ENCODE data around the gene TAF6.
"Not testable (repeated sequence)": the region's sequence is repeated elsewhere in the genome, so short reads cannot be mapped to it uniquely, and the experiment has no call there.

Gene TAF6

DNA sequence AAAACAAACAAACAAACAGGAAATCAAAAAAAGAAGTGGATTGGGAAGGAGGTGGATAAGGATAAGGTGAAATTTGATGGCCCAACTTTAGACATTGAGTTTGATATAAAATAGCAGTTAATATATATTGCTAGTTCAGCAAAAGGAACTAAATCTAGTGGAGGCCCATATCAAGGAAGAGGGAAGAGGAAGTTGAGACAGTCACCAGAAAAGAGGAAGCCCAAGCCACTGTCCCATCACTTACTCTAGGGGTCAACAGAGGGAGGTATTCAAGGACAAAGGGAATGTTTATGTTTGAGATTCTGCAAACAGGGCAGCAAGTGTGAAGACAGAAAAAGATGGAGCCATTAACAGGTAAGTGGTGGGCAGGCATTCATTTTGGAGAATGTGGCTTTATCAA is 33.2 kb upstream of the TAF6 start:
- TF ChIP-seq, protein P1, sequence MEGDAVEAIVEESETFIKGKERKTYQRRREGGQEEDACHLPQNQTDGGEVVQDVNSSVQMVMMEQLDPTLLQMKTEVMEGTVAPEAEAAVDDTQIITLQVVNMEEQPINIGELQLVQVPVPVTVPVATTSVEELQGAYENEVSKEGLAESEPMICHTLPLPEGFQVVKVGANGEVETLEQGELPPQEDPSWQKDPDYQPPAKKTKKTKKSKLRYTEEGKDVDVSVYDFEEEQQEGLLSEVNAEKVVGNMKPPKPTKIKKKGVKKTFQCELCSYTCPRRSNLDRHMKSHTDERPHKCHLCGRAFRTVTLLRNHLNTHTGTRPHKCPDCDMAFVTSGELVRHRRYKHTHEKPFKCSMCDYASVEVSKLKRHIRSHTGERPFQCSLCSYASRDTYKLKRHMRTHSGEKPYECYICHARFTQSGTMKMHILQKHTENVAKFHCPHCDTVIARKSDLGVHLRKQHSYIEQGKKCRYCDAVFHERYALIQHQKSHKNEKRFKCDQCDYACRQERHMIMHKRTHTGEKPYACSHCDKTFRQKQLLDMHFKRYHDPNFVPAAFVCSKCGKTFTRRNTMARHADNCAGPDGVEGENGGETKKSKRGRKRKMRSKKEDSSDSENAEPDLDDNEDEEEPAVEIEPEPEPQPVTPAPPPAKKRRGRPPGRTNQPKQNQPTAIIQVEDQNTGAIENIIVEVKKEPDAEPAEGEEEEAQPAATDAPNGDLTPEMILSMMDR (IDR thresholded peaks at IDR 0.05; ENCODE audit: low read depth, low read length, missing control alignments) = no peak
- in situ Hi-C loops (cut with HindIII; ENCODE audit: low sequenced_read_pairs) = no loop called here

GRCh38 chr7:100148559-100149328 is 29.6 kb upstream of the TAF6 start, which contains the start of gene LAMTOR4:
TSS of gene LAMTOR4 (plus strand) at chr7:100148918. CDS start at chr7:100148973, 55 bp downstream.
- in situ Hi-C loops (cut with HindIII; ENCODE audit: low sequenced_read_pairs) = no loop called here
- TF ChIP-seq, protein P1 (IDR thresholded peaks at IDR 0.05; ENCODE audit: low read depth, low read length, missing control alignments) = no peak
- H3K4me3 ChIP-seq (ENCODE audit: low read depth, low read length) = peak within 1 kb of the TSS; percentile 99
- peak; percentile 98 for DNase-seq (ENCODE audit: low read depth)

More for the DNA sequence above, 33.2 kb upstream of the TAF6 start:
- no peak for DNase-seq (ENCODE audit: low read depth)
- H3K4me3 ChIP-seq (ENCODE audit: low read depth, low read length) = no peak overlapping the region

GRCh38 chr7:100148225-100148558 is 29.0 kb upstream of the TAF6 start:
- in situ Hi-C loops (cut with HindIII; ENCODE audit: low sequenced_read_pairs) = no loop called here
- TF ChIP-seq, protein P1 (IDR thresholded peaks at IDR 0.05; ENCODE audit: low read depth, low read length, missing control alignments) = no peak
- DNase-seq (ENCODE audit: low read depth) = no peak
- H3K4me3 ChIP-seq (ENCODE audit: low read depth, low read length) = peak overlapping the region; percentile 99

- TF ChIP-seq, protein P1 (IDR thresholded peaks at IDR 0.05; ENCODE audit: low read depth, low read length, missing control alignments) = no peak
- DNase-seq (ENCODE audit: low read depth) = no peak
- in situ Hi-C loops (cut with HindIII; ENCODE audit: low sequenced_read_pairs) = no loop called here
- no peak overlapping the region for H3K4me3 ChIP-seq (ENCODE audit: low read depth, low read length)
These were observed 28.1 kb upstream of the TAF6 start for GRCh38 chr7:100147278-100147677.

DNA sequence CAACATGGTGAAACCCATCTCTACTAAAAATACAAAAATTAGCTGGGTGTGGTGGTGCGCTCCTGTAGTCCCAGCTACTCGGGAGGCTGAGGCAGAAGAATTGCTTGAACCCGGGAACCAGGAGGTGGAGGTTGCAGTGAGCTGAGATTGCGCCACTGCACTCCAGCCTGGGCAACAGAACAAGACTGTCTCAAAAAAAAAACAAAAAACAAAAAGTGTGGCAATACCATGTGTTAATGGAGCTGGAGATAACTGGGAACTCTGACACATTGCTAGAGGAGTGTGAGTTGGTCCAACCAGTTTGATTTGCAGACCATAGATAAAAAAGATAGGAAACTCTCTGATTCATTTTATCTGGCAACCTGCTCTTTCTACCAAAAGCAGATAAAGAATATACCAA is 27.2 kb upstream of the TAF6 start:
- DNase-seq (ENCODE audit: low read depth); in situ Hi-C loops (cut with HindIII; ENCODE audit: low sequenced_read_pairs); H3K4me3 ChIP-seq (ENCODE audit: low read depth, low read length): not testable (repeated sequence)

GRCh38 chr7:100142461-100142860 is 23.3 kb upstream of the TAF6 start:
- no peak for DNase-seq (ENCODE audit: low read depth)
- in situ Hi-C loops (cut with HindIII; ENCODE audit: low sequenced_read_pairs) = no loop called here
- TF ChIP-seq, protein P1 (IDR thresholded peaks at IDR 0.05; ENCODE audit: low read depth, low read length, missing control alignments) = no peak
- H3K4me3 ChIP-seq (ENCODE audit: low read depth, low read length) = no peak overlapping the region

GRCh38 chr7:100141555-100141949 is 22.4 kb upstream of the TAF6 start:
- in situ Hi-C loops (cut with HindIII; ENCODE audit: low sequenced_read_pairs) = no loop called here
- no peak for DNase-seq (ENCODE audit: low read depth)
- no peak overlapping the region for H3K4me3 ChIP-seq (ENCODE audit: low read depth, low read length)
- TF ChIP-seq, protein P1 (IDR thresholded peaks at IDR 0.05; ENCODE audit: low read depth, low read length, missing control alignments) = no peak

All from astrocyte of the cerebellum (primary cell).